Pons (tissue), 1 donor: ENCODE data around the gene ICOSLG.
"Not testable (repeated sequence)": the region's sequence is repeated elsewhere in the genome, so short reads cannot be mapped to it uniquely, and the experiment has no call there.

Experiments
- DNase-seq: peaks from one replicate; pipeline ENCODE4 v3.0.0-alpha.2; 2016; ENCODE audit warnings: low spot score

The ICOSLG gene

GRCh38 chr21:44176127-44176526 is 64.6 kb downstream of the ICOSLG start:
- not testable (repeated sequence) for DNase-seq

- not testable (repeated sequence) for DNase-seq
Observed at GRCh38 chr21:44175189-44175588, 65.6 kb downstream of the ICOSLG start.
